ENCODE data around the gene CD320. TPM values are rescaled to one million over a fixed set of nuclear protein-coding genes. Genes with fewer than 3 reads are reported as not detected.

The CD320 gene
- total and polyA plus RNA-seq, 10 of the 15 experiments (the other 5 are each of a cell fraction or from before 2014, with no cell fraction given): 1.1 to 134 (median 46.5) TPM

- TF ChIP-seq MLLT1 (IDR thresholded peaks at IDR 0.05) (peak; percentile 35), USF1 (IDR thresholded peaks at IDR 0.05; ENCODE audit: borderline replicate concordance, extremely low read length, insufficient read depth, low read depth, low read length) (peak; percentile 80), RELA (IDR thresholded peaks at IDR 0.05; ENCODE audit: borderline replicate concordance, partially characterized antibody) (peak; percentile 6), CBX5 (IDR thresholded peaks at IDR 0.05; ENCODE audit: low read depth) (no peak), E2F8 (IDR thresholded peaks at IDR 0.05; ENCODE audit: low read depth, partially characterized antibody) (peak; percentile 69), FOXK2 (IDR thresholded peaks at IDR 0.05) (no peak), GABPA (IDR thresholded peaks at IDR 0.05; ENCODE audit: low read depth) (no peak), CHD2 (IDR thresholded peaks at IDR 0.05; ENCODE audit: borderline replicate concordance, low read depth, low read length) (peak; percentile 97), STAT3 (IDR thresholded peaks at IDR 0.05; ENCODE audit: low read depth, low read length) (no peak), SREBF1 (IDR thresholded peaks at IDR 0.05; ENCODE audit: low read length) (no peak), ZNF687 (IDR thresholded peaks at IDR 0.05) (peak; percentile 84), SREBF2 (IDR thresholded peaks at IDR 0.05; ENCODE audit: low read length) (no peak), EP300 (IDR thresholded peaks at IDR 0.05; ENCODE audit: borderline replicate concordance in 1 of 2, control insufficient read depth in 1 of 2, low read depth in 2 of 2, low read length in 2 of 2) (peak in 1 of 2 experiments; percentile 39; a peak in 1 of 4 replicates), BACH1 (IDR thresholded peaks at IDR 0.05; ENCODE audit: borderline replicate concordance) (peak; percentile 90), RCOR1 (conservative IDR thresholded peaks at IDR 0.05; ENCODE audit: low read depth, low read length) (peak; percentile 89; the same call in 1 of the 2 replicates), ESRRA (IDR thresholded peaks at IDR 0.05; ENCODE audit: low read length) (0 out of 2 replicates have a peak, but pooled peaks have one; percentile 68), ZNF622 (IDR thresholded peaks at IDR 0.05) (no peak), NR2C1 (IDR thresholded peaks at IDR 0.05) (no peak)
Observed at GRCh38 chr19:8307965-8308866, at the start of gene CD320 (continued).
